NB4 (cell line): Measurements from ENCODE around the gene PTP4A1.

Source experiments
- CTCF ChIP-seq: IDR thresholded peaks from one replicate; pipeline ENCODE4 v1.5.1; 2012; ENCODE audit warnings: low read depth, low read length
- MAX ChIP-seq: IDR thresholded peaks from 2 replicates; pipeline ENCODE4 v1.6.1; 2011; ENCODE audit warnings: low read depth, low read length
- MYC ChIP-seq: IDR thresholded peaks from 2 replicates; pipeline ENCODE4 v1.6.1; 2011; ENCODE audit warnings: low read depth, low read length
- POLR2A ChIP-seq: IDR thresholded peaks from 2 replicates; pipeline ENCODE4 v1.6.1; 2011; ENCODE audit warnings: mild to moderate bottlenecking; ENCODE audit not compliant: insufficient read length; ENCODE audit errors: extremely low read depth

DNA sequence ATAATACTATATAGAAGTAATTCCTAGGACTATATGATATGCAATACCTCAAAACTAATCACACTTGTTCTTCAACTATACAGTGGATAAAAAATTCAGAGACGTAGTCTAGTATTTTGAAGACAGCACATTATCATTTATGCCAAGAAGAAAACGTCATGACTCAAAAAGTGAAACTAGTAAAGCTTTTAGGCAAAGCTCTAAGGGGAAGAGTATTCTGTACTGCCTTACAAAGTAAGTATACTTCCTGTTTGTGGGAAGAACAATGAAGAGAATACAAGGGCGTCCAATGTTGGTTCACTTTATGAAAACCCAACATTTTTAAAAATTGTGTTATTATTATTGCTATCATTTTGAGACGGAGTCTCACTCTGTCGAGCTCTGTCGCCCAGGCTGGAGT, 27.9 kb downstream of the PTP4A1 start:
- TF ChIP-seq MAX (no peak), POLR2A (no peak), CTCF (no peak), MYC (no peak)
